Type B pancreatic cell (in vitro differentiated cells): Measurements from ENCODE around the gene GNLY. TPM values are rescaled to one million over a fixed set of nuclear protein-coding genes. Genes with fewer than 3 reads are reported as not detected.

Experiments
- DNase-seq: peaks from one replicate; pipeline ENCODE4 v3.0.0; 2021; ENCODE audit warnings: mixed read lengths; ENCODE audit not compliant: unreplicated experiment; ENCODE audit errors: extremely low spot score
- H3K27ac Mint-ChIP-seq: 2 replicates; pipeline ENCODE4 v1.8.0; 2021; ENCODE audit warnings: mild to moderate bottlenecking, mixed read lengths
- H3K27me3 Mint-ChIP-seq: 2 replicates; pipeline ENCODE4 v1.8.0; 2021; ENCODE audit warnings: mixed read lengths
- H3K36me3 Mint-ChIP-seq: 2 replicates; pipeline ENCODE4 v1.8.0; 2021; ENCODE audit warnings: mixed read lengths
- H3K4me1 Mint-ChIP-seq: one replicate; pipeline ENCODE4 v1.8.0; 2021; ENCODE audit warnings: mixed read lengths; ENCODE audit not compliant: unreplicated experiment
- H3K4me3 Mint-ChIP-seq: 2 replicates; pipeline ENCODE4 v1.8.0; 2021; ENCODE audit warnings: mild to moderate bottlenecking, mixed read lengths
- H3K9me3 Mint-ChIP-seq: 2 replicates; pipeline ENCODE4 v1.8.0; 2021; ENCODE audit warnings: mixed read lengths
- total RNA-seq: library from RNA; stranded (reverse); gene quantifications from 2 replicates; pipeline ENCODE4 v1.2.1, GENCODE V29; 2021; ENCODE audit warnings: low replicate concordance
- TF ChIP-seq, protein P1 (sequence below): fragments of 200-600 bp; sonication (generic); conservative IDR thresholded peaks from 2 replicates; pipeline ENCODE4 v1.5.0; 2021; ENCODE audit warnings: antibody characterized with exemption, mild to moderate bottlenecking

The GNLY gene
- total RNA-seq, 1 donor from 2014 or later: not detected

DNA sequence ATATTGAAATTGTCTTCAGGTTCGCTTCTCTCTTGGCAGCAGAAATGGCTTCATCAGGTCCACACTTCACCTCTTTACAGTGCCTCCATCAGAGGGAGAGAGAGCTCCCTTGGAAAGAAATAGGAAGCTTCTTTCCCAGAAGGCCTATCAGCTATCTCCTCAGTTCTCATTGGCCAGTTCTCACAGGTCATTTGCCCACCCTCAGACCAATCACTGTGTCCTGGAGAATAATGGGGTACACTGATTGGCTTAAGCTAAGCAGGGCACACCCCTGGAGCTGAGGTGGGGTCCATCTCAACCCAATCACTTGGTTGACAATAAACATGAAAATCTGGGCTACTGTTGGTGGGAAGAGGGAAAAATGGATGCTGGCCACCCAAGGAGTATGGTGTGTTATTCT is 5.2 kb downstream of the GNLY start:
- Mint-ChIP-seq H3K36me3 (no peaks in the 10 kb centered on the region), H3K4me3 (no peak overlapping the region), H3K27ac (no peak overlapping the region), H3K4me1 (no peaks in the 10 kb centered on the region), H3K27me3 (peaks cover 6% of the 10 kb centered on the region), H3K9me3 (no peaks in the 10 kb centered on the region)
- no peak for DNase-seq
- TF ChIP-seq, protein P1, sequence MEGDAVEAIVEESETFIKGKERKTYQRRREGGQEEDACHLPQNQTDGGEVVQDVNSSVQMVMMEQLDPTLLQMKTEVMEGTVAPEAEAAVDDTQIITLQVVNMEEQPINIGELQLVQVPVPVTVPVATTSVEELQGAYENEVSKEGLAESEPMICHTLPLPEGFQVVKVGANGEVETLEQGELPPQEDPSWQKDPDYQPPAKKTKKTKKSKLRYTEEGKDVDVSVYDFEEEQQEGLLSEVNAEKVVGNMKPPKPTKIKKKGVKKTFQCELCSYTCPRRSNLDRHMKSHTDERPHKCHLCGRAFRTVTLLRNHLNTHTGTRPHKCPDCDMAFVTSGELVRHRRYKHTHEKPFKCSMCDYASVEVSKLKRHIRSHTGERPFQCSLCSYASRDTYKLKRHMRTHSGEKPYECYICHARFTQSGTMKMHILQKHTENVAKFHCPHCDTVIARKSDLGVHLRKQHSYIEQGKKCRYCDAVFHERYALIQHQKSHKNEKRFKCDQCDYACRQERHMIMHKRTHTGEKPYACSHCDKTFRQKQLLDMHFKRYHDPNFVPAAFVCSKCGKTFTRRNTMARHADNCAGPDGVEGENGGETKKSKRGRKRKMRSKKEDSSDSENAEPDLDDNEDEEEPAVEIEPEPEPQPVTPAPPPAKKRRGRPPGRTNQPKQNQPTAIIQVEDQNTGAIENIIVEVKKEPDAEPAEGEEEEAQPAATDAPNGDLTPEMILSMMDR: no peak

DNA sequence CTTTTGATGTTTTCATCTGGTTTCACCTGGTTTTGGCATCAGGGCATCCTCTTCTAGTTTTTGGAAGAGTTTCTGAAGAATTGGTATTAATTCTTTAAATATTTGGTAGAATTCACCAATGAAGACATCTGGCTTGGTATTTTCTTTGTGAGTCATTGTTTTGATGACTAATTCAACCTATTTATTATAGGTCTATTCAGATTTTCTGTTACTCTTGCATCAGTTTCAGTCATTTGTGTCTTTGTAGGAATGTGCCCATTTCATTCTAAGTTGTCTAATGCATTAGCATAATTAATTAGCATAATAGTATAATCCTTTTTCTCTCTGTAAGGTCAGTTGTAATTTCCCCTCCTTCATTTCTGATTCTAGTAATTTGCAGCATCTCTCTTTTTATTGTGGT is 8.0 kb downstream of the GNLY start:
- Mint-ChIP-seq H3K4me1 (no peaks in the 10 kb centered on the region), H3K36me3 (no peaks in the 10 kb centered on the region), H3K9me3 (no peaks in the 10 kb centered on the region), H3K4me3 (no peak overlapping the region), H3K27ac (no peak overlapping the region), H3K27me3 (peaks cover 5% of the 10 kb centered on the region)
- TF ChIP-seq, protein P1: no peak
- DNase-seq: no peak

DNA sequence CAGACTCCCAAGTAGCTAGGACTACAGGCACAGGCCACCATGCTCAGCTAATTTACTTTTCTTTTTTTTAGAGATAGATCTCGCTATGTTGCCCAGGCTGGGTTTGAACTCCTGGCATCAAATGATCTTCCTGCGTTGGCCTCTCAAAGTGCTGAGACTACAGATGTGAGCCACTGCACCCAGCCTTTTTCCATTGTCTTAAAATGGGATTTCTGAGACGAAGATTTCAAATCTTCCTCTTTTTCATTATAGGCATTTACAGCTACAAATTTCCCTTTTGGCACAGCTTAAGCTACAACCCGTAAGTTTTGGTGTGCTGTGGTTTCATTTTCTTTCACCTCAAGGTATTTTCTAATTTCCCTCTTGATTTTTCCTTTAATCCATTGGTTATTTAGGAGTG is 8.6 kb downstream of the GNLY start:
- Mint-ChIP-seq H3K4me3 (no peak overlapping the region), H3K4me1 (no peaks in the 10 kb centered on the region), H3K9me3 (no peaks in the 10 kb centered on the region), H3K27me3 (peaks cover 8% of the 10 kb centered on the region), H3K27ac (no peak overlapping the region), H3K36me3 (no peaks in the 10 kb centered on the region)
- no peak for DNase-seq
- TF ChIP-seq, protein P1: no peak

DNA sequence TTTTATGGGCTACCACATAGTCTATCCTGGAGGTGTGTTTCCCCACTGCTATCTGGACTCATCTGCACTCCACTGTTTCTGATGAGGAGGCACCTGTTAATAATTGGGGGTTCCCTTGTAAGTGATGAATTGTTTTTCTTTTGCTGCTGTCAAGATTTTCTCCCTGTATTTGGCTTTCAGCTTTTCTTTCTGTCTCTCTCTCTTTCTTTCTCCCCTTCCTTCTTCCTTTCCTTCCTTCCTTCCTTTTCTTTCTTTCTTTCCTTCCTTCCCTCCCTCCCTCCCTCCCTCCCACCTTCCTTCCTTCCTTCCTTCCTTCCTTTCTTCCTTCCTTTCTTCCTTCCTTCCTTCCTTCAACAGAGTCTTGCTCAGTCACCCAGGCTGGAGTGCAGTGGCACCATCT is 9.2 kb downstream of the GNLY start:
- TF ChIP-seq, protein P1: no peak
- Mint-ChIP-seq H3K4me3 (no peak overlapping the region), H3K27ac (no peak overlapping the region), H3K9me3 (no peaks in the 10 kb centered on the region), H3K36me3 (no peaks in the 10 kb centered on the region), H3K4me1 (no peaks in the 10 kb centered on the region), H3K27me3 (peaks cover 8% of the 10 kb centered on the region)
- DNase-seq: no peak

DNA sequence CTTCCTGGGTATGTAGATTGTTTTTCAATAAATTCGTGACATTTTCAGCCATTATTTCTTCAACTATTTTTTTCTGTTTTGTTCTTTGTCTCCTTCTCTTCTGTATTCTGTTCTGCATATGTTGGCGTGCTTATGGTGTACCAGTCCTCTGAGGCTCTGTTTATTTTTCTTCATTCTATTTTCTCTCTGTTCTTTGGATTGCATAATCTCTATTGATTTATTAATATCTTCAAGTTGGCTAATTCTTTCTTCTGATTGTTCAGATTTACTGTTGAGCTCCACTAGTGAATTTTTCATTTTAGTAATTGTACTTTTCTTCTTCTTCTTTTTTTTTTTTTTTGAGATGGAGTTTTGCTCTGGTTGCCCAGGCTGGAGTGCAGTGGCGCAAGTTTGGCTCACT is 9.9 kb downstream of the GNLY start:
- Mint-ChIP-seq H3K36me3 (no peaks in the 10 kb centered on the region), H3K4me1 (no peaks in the 10 kb centered on the region), H3K27me3 (peaks cover 8% of the 10 kb centered on the region), H3K9me3 (no peaks in the 10 kb centered on the region), H3K4me3 (no peak overlapping the region), H3K27ac (no peak overlapping the region)
- no peak for DNase-seq
- TF ChIP-seq, protein P1: no peak
